HFF-Myc (cell line): ENCODE results near the gene FOXD1.

ENCODE experiments used
- DNase-seq: peaks from one replicate; pipeline ENCODE4 v3.0.0-alpha.2; 2011; ENCODE audit warnings: low read depth; ENCODE audit errors: extremely low read depth
- H3K4me3 ChIP-seq: replicated peaks from 2 replicates; pipeline ENCODE4 v1.5.1; 2011; ENCODE audit warnings: low read depth, mild to moderate bottlenecking, control low read depth, low read length
- TF ChIP-seq, protein P1 (sequence below): IDR thresholded peaks from 2 replicates; pipeline ENCODE4 v1.5.1; 2012; ENCODE audit warnings: mild to moderate bottlenecking, low read depth, low read length, control low read depth; ENCODE audit errors: missing control alignments

Gene FOXD1

DNA sequence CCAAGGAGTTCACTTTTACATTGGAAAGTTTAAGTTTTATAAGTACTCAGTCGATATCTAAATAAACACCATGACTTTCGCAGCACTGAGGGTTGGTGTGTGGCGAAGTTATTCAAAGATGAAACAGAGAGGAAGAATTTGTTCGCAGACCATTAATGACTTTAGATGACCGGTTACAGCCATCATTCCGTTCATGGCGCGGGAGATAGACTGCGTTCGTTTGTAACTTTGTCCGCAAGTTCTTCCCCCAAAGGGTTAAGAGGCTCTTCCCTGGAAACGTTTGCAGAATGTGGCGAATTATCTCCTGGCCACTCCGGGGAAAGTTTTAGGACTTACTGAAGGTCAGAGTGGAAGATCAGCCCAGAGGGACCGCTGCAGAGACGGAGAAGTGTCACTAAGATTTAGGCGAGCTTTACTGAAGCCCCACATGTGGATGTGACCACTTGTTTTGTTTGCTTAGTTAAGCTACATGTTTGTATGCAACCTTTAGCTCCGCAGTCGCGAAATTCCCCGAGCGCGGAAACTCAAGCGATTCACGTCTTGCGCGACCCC, 2.2 kb upstream of the FOXD1 start:
- peak overlapping the region; percentile 41 for H3K4me3 ChIP-seq
- no peak for DNase-seq
- TF ChIP-seq, protein P1, sequence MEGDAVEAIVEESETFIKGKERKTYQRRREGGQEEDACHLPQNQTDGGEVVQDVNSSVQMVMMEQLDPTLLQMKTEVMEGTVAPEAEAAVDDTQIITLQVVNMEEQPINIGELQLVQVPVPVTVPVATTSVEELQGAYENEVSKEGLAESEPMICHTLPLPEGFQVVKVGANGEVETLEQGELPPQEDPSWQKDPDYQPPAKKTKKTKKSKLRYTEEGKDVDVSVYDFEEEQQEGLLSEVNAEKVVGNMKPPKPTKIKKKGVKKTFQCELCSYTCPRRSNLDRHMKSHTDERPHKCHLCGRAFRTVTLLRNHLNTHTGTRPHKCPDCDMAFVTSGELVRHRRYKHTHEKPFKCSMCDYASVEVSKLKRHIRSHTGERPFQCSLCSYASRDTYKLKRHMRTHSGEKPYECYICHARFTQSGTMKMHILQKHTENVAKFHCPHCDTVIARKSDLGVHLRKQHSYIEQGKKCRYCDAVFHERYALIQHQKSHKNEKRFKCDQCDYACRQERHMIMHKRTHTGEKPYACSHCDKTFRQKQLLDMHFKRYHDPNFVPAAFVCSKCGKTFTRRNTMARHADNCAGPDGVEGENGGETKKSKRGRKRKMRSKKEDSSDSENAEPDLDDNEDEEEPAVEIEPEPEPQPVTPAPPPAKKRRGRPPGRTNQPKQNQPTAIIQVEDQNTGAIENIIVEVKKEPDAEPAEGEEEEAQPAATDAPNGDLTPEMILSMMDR = no peak

DNA sequence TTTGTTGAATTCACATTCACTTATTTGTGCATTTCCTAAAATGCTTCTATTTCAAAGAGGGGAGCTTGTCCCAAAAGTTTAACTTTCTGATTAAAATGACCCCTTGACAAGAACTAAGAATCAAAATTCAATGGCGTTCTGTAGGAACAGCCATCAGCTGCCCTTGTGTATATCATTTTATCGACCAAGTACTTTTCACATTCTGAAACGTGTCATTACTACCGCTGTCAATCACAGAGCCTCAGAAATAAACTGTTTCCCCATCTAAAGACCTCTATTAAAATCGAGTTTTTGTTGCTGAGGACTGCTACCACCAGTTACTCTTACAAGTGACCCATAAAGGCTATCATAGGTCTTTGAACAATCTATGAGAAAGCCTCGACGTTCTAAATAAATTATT, 1.6 kb upstream of the FOXD1 start:
- H3K4me3 ChIP-seq = no peak overlapping the region
- DNase-seq = no peak
- TF ChIP-seq, protein P1 = no peak

DNA sequence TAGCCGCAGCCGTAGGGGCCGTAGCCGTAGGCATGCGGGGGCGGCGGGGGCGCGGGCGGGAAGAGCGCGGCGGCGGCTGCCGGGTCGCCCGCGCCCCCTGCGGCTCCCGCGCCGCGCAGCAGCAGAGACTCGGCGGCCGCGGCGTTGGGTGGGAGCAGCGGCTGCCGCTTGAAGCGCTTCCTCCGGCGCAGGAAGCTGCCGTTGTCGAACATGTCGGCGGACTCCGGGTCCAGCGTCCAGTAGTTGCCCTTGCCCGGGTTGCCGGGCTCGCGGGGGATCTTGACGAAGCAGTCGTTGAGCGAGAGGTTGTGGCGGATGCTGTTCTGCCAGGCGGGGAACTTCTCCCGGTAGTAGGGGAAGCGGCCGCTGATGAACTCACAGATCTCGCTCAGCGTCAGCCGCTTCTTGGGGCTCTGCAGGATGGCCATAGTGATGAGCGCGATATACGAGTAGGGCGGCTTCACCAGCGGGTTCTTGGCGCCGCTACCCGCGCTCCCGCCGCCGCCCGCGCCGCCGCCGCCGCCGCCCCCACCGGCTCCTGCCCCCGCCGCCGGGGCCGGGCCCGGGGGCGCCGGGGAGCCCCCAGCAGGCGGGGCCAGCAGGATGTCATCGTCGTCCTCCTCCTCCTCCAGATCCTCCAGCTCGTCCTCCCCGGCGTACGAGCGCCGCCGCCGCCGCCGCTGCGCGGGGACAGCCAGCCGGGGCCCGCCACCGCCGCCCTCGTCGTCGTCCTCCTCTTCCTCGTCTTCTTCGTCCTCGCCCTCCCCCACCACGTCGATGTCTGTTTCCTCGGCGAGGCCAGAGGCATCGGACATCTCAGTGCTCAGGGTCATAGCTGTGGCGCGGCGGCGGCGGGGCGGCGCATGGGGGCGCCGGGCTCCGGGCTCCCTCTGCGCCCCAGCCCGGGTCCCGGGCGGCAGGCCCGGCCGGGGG, 781 bp downstream of the FOXD1 start:
- peak overlapping the region; percentile 57 for H3K4me3 ChIP-seq
- TF ChIP-seq, protein P1 = no peak
- no peak for DNase-seq

DNA sequence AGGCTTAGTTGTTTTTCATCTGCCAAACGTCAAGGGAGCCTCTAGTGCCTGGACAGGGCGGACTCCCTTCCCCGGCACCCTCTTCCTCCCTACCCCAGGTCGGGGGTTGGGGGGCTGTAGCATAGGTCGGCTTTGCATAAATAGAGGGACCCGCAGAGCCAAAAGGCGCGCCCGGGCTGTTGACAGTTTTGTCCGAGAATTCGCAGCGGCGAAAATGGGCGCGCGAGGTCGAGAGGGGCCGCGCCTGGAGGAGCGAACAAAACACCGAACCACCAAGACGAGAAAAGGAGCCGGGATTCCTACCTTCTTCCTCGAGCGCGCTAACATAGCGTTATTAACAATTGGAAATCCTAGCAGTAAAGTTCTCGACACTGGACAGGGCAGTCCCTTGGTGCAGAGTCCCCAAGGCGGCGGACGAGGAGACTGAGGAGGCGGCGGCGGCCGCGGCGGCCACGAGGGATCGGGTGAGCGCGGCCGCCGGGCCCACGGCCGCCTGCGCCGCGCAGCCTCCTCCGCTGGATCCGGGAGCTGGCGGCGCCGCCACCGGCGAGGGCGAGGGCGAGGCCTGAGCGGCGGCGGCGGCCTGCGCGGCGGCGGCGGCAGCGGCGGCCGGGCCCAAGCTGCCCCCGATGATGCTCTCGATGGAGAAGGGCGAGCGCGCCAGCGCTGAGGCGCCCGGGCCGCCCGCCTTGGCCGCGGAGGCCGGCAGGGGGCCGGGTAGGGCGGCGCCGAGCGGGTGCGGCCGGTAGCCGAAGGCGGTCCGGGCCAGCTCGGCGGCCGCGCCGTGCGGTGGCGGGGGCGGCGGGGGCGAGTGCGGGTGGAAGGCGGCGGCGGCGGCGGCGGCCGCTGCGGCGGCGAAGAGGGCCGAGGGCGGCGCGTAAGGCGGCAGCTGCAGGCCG, 1.7 kb downstream of the FOXD1 start:
- TF ChIP-seq, protein P1 = no peak
- no peak for DNase-seq
- H3K4me3 ChIP-seq = peak overlapping the region; percentile 76

DNA sequence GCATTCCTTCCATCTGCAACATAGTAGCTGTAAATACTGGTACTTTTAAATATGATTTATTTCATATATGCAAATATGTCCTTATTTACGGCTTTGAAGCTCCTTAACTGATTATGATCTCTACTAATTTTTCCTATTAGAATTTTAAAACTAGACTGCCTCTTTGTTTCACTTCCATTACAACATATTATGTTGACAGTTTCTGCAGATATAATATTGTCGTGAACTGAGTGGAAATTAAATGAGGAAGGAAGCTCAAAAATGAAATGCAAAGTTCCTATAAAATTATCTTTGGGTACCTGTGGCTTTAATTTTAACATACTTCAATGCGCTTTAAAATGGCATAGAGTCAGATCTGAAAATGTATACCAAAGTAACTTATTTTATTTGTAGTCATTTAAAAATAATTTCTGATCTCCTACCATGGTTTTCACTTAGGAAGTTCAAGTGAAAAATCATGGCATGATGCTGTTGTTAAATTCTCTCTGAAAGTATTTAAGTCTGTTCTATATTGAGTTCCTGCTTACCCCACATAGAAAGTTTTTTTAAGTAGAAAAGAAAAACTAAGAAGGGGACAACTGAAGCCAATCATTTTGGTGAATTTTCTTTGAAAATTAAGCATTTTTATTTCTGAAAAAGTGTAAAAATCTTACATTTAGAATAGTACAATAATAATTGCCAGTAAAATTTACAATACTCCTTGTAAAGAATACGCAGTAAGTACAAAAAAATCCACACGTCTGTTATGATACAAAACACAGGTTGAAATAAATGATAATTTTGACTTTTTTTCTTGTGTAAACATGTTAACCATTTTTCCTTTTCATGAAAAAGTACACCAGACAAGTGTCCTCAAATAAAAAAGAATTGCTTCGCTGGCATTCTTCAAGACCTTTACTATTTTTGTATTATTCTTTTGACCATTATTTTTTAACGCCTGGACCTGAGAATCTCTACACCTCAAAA, 2.6 kb downstream of the FOXD1 start:
- H3K4me3 ChIP-seq = peak overlapping the region; percentile 76
- DNase-seq = no peak
- TF ChIP-seq, protein P1 = no peak
